Retinal pigment epithelial cell (primary cell): Measurements from ENCODE around the gene ARL16.

Experiments
- DNase-seq: peaks from one replicate; pipeline ENCODE4 v3.0.0-alpha.2; 2010; ENCODE audit warnings: low read depth
- H3K4me3 ChIP-seq: 2 replicates; pipeline ENCODE4 v1.5.1; 2011; ENCODE audit warnings: mild to moderate bottlenecking, low read length, control low read depth, moderate library complexity
- CTCF ChIP-seq: conservative IDR thresholded peaks from 2 replicates; pipeline ENCODE4 v1.5.1; 2011; ENCODE audit warnings: low read depth, low read length, control low read depth, inconsistent platforms

ARL16 gene

GRCh38 chr17:81648013-81648706 is 35.4 kb downstream of the ARL16 start:
- no peak for DNase-seq
- H3K4me3 ChIP-seq: no peak overlapping the region
- TF ChIP-seq CTCF: no peak

GRCh38 chr17:81647640-81648012 is 36.0 kb downstream of the ARL16 start:
- no peak for DNase-seq
- H3K4me3 ChIP-seq: no peak overlapping the region
- TF ChIP-seq CTCF: no peak

- TF ChIP-seq CTCF: no peak
- no peak overlapping the region for H3K4me3 ChIP-seq
- DNase-seq: no peak
Observed at GRCh38 chr17:81646869-81647600, 36.6 kb downstream of the ARL16 start.

- no peak for DNase-seq
- TF ChIP-seq CTCF: no peak
- H3K4me3 ChIP-seq: peak overlapping the region; percentile 51
Observed at GRCh38 chr17:81644976-81645952, 38.3 kb downstream of the ARL16 start.

GRCh38 chr17:81644496-81644895 is 39.1 kb downstream of the ARL16 start:
- H3K4me3 ChIP-seq: peak overlapping the region; percentile 51
- no peak for TF ChIP-seq CTCF
- DNase-seq: no peak

GRCh38 chr17:81641825-81642489 is 41.6 kb downstream of the ARL16 start:
- no peak for TF ChIP-seq CTCF
- H3K4me3 ChIP-seq: peak overlapping the region; percentile 65
- peak; percentile 96 for DNase-seq
